ENCODE results near the gene GPI.

GPI gene

GRCh38 chr19:34350161-34350561 lies 14.8 kb upstream of the GPI start:
- Mint-ChIP-seq H3K27me3 (no peaks in the 10 kb centered on the region), H3K4me3 (peak overlapping the region; percentile 52 to 59), H3K27ac (peak overlapping the region; percentile 88 to 91), H3K36me3 (ENCODE audit: insufficient read depth) (peaks cover 20% of the 10 kb centered on the region), H3K4me1 (ENCODE audit: low read depth in 2 of 2) (peaks cover 23 to 29% of the 10 kb centered on the region in 2 donors), H3K9me3 (no peaks in the 10 kb centered on the region)
- ATAC-seq (replicated peaks) (peak; percentile 93), DNase-seq (peak; percentile 64 to 72 (median 64))

DNA sequence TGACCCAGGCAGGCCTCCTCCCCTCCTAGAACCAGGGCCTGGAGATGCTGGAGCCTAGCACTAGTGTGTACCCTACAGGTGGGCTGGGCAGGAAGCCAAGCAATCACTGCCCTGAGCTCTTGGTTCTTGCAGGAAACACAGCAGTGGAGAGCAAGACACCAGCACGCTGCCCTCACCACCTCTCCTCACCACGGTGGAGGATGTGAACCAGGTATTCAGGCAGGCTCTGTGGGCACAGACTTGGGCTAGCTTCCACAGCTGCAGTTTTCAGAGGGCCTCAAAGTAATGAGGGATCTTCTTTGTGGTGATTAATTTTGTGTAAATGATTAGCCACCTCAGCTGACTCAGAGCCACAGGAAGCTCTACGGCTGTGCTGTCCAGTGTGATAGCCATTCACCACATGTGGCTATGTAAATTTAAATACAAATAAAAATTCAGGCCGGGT lies 13.6 kb upstream of the GPI start:
- H3K9me3 Mint-ChIP-seq = no peaks in the 10 kb centered on the region
- H3K27ac Mint-ChIP-seq = peak overlapping the region; percentile 77 to 87
- no peaks in the 10 kb centered on the region for H3K27me3 Mint-ChIP-seq
- peak; percentile 32 for ATAC-seq (replicated peaks)
- DNase-seq = peak in 2 of 3 experiments; percentile 16 to 19
- H3K4me1 Mint-ChIP-seq (ENCODE audit: low read depth in 2 of 2) = peaks cover 19 to 25% of the 10 kb centered on the region in 2 donors
- peaks cover 23% of the 10 kb centered on the region for H3K36me3 Mint-ChIP-seq (ENCODE audit: insufficient read depth)
- H3K4me3 Mint-ChIP-seq = peak overlapping the region; percentile 59 to 64

GRCh38 chr19:34353546-34353945 lies 11.4 kb upstream of the GPI start:
- H3K4me1 Mint-ChIP-seq (ENCODE audit: low read depth in 2 of 2) = peaks cover 23 to 28% of the 10 kb centered on the region in 2 donors
- H3K27ac Mint-ChIP-seq = peak overlapping the region in 1 of 2 donors; percentile 28
- H3K27me3 Mint-ChIP-seq = no peaks in the 10 kb centered on the region
- H3K36me3 Mint-ChIP-seq (ENCODE audit: insufficient read depth) = peaks cover 28% of the 10 kb centered on the region
- no peaks in the 10 kb centered on the region for H3K9me3 Mint-ChIP-seq
- no peak overlapping the region for H3K4me3 Mint-ChIP-seq
- no peak for DNase-seq
- ATAC-seq (replicated peaks) = no peak

DNA sequence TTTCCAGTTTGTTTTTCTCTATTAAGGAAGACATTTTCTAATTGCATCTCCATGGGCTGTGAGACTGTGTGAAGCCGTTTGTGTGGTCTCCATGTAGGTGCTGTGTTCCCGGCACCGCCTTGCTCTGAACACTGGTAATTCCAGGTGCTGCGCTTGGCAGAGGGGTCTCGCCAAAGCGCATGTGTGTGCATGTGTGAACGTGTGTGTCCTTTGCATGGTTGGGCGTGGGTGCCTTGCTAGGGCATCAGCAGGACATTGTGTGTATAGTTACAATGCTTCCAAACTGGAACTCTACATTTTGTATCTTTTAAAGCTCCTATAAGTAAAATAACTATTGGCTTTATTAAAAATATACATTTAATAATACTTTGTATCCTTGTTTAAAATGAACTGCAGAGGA lies 9.8 kb upstream of the GPI start:
- no peaks in the 10 kb centered on the region for H3K9me3 Mint-ChIP-seq

DNA sequence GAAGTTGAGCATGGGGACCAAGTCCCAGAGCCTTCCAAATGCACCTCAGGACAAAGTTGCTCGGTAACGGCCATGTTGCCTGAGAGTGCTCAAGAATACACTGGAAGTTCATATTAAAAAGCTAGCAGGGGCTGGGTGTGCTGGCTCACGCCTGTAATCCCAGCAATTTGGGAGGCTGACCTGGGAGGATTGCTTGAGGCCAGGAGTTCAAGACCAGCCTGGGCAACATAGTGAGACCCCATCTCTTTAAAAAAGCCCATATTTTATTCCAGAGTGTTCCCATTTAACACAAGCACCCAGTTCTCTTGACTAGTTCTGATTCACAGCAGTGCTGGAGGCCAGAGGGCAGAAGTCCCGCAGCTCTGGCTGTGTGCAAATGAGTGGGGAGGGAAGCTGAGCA lies 8.1 kb upstream of the GPI start:
- no peaks in the 10 kb centered on the region for H3K9me3 Mint-ChIP-seq
- DNase-seq (no peak), ATAC-seq (replicated peaks) (no peak)
- peaks cover 18 to 20% of the 10 kb centered on the region in 2 donors for H3K4me1 Mint-ChIP-seq (ENCODE audit: low read depth in 2 of 2)
- H3K27me3 Mint-ChIP-seq = no peaks in the 10 kb centered on the region
- H3K27ac Mint-ChIP-seq = no peak overlapping the region
- H3K36me3 Mint-ChIP-seq (ENCODE audit: insufficient read depth) = peaks cover 28% of the 10 kb centered on the region
- no peak overlapping the region for H3K4me3 Mint-ChIP-seq

More for the DNA sequence above, 9.8 kb upstream of the GPI start:
- DNase-seq (no peak), ATAC-seq (replicated peaks) (no peak)
- Mint-ChIP-seq H3K4me3 (no peak overlapping the region), H3K27ac (no peak overlapping the region), H3K27me3 (no peaks in the 10 kb centered on the region), H3K36me3 (ENCODE audit: insufficient read depth) (peaks cover 35% of the 10 kb centered on the region), H3K4me1 (ENCODE audit: low read depth in 2 of 2) (peaks cover 27 to 32% of the 10 kb centered on the region in 2 donors)

- Mint-ChIP-seq H3K27me3 (no peaks in the 10 kb centered on the region), H3K4me1 (ENCODE audit: low read depth in 2 of 2) (peaks cover 18 to 20% of the 10 kb centered on the region in 2 donors), H3K36me3 (ENCODE audit: insufficient read depth) (peaks cover 26% of the 10 kb centered on the region), H3K27ac (peak overlapping the region in 1 of 2 donors; percentile 66), H3K4me3 (peak overlapping the region; percentile 6 to 41), H3K9me3 (no peaks in the 10 kb centered on the region)
- no peak for ATAC-seq (replicated peaks)
- DNase-seq = no peak
Measured at GRCh38 chr19:34357431-34357830, 7.6 kb upstream of the GPI start.

DNA sequence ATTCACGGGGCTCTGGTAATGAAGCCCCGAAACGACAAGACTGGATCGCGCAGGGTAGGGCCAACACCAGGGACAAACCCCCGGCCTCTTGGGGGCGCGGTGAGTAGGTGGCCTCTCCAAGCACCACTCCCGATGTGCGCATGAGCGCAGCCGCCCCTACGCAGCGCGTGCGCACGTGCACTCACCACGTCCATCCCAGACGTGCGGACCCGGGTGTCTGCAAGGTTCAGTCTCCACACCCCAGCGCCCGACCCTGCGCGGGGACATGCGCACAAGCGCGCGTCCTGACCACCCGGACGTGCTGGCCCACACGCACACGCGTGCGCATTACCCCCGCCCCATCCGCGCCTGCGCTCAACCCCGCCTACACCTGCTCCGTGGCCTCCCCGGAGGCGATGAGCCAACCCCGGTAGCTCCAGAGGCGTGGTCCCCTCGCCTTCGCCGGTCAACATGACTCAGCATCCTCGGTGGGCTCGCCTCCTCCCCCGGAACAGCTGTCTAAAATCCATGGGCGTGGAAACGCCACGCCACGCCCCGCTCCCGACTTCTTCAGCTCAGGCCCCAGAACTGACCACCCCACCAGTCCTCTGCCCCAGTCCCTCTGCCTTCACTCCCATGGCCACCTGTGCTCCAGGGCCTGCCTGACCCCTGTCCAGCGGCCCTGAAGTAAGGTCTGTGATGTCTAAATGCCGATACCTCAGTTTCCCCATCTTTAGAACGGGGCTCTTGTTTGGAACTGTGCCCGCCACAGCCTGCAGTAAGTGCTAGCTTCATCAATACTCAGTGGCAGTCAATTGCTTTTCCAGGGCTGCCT lies 5.6 kb upstream of the GPI start:
- DNase-seq (peak; percentile 85 to 91 (median 90)), ATAC-seq (replicated peaks) (peak; percentile 88)
- H3K9me3 Mint-ChIP-seq = no peaks in the 10 kb centered on the region
- H3K4me1 Mint-ChIP-seq (ENCODE audit: low read depth in 2 of 2) = peaks cover 18 to 21% of the 10 kb centered on the region in 2 donors
- peaks cover 23% of the 10 kb centered on the region for H3K36me3 Mint-ChIP-seq (ENCODE audit: insufficient read depth)
- peak overlapping the region; percentile 81 to 87 for H3K27ac Mint-ChIP-seq
- H3K4me3 Mint-ChIP-seq = peak overlapping the region; percentile 79 to 86
- H3K27me3 Mint-ChIP-seq = no peaks in the 10 kb centered on the region

DNA sequence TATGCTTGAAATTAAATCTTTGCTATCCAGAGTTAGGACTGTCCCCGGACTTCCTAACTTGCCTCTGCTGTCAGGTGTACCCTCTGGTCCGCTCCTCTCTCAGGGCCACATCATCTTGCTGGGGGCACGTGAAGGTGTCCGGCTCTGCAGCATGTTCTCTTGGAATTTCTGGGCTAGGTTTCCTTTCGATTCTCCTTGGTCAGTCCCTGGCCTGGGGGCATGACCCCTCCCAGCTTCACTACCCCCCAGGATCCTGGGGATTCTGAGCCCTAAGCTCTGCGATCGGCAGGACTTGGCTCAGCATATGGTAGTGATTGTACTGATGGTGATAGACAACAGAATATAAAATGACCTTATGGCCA lies 5.1 kb upstream of the GPI start:
- Mint-ChIP-seq H3K4me3 (peak overlapping the region; percentile 79 to 86), H3K9me3 (no peaks in the 10 kb centered on the region), H3K4me1 (ENCODE audit: low read depth in 2 of 2) (peaks cover 23 to 25% of the 10 kb centered on the region in 2 donors), H3K36me3 (ENCODE audit: insufficient read depth) (peaks cover 21% of the 10 kb centered on the region), H3K27ac (peak overlapping the region; percentile 81 to 87), H3K27me3 (no peaks in the 10 kb centered on the region)
- no peak for DNase-seq
- ATAC-seq (replicated peaks) = no peak

DNA sequence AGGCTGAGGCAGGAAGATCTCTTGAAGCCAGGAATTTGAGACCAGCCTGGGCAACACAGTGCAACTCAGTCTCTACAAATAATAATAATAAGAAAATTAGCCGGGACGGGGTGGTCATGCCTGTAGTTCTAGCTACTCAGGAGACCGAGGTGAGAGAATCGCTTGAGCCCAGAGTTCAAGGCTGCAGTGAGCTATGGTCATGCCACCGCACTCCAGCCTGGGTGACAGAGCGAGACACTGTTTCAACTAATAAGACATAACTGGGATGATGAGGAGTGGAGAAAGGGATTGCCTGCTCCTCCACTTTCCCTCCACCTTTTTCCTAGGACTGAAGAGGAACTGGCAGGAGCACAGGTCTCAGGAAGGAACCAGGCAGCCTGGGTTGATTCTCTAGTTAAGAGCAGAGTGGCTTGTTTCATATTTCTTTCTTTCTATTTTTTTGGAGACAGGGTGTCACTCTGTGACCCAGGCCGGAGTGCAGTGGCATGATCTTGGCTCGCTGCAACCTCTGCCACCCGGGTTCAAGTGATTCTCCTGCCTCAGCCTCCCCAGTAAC lies 4.6 kb upstream of the GPI start:
- H3K27me3 Mint-ChIP-seq = no peaks in the 10 kb centered on the region
- no peak for DNase-seq
- peaks cover 23 to 26% of the 10 kb centered on the region in 2 donors for H3K4me1 Mint-ChIP-seq (ENCODE audit: low read depth in 2 of 2)
- H3K9me3 Mint-ChIP-seq = no peaks in the 10 kb centered on the region
- peaks cover 17% of the 10 kb centered on the region for H3K36me3 Mint-ChIP-seq (ENCODE audit: insufficient read depth)
- peak overlapping the region; percentile 81 to 87 for H3K27ac Mint-ChIP-seq
- H3K4me3 Mint-ChIP-seq = peak overlapping the region; percentile 79 to 86
- ATAC-seq (replicated peaks) = no peak

GRCh38 chr19:34362679-34363069 lies 2.3 kb upstream of the GPI start:
- H3K36me3 Mint-ChIP-seq (ENCODE audit: insufficient read depth) = peaks cover 19% of the 10 kb centered on the region
- H3K4me1 Mint-ChIP-seq (ENCODE audit: low read depth in 2 of 2) = peaks cover 42 to 48% of the 10 kb centered on the region in 2 donors
- H3K27ac Mint-ChIP-seq = no peak overlapping the region
- ATAC-seq (replicated peaks) = no peak
- no peak overlapping the region for H3K4me3 Mint-ChIP-seq
- DNase-seq = no peak
- no peaks in the 10 kb centered on the region for H3K9me3 Mint-ChIP-seq
- H3K27me3 Mint-ChIP-seq = no peaks in the 10 kb centered on the region

GRCh38 chr19:34363094-34363493 lies 1.9 kb upstream of the GPI start:
- DNase-seq = no peak
- Mint-ChIP-seq H3K9me3 (no peaks in the 10 kb centered on the region), H3K36me3 (ENCODE audit: insufficient read depth) (peaks cover 23% of the 10 kb centered on the region), H3K27ac (no peak overlapping the region), H3K4me3 (peak overlapping the region in 1 of 2 donors; percentile 25), H3K4me1 (ENCODE audit: low read depth in 2 of 2) (peaks cover 44 to 49% of the 10 kb centered on the region in 2 donors), H3K27me3 (no peaks in the 10 kb centered on the region)
- ATAC-seq (replicated peaks) = no peak

DNA sequence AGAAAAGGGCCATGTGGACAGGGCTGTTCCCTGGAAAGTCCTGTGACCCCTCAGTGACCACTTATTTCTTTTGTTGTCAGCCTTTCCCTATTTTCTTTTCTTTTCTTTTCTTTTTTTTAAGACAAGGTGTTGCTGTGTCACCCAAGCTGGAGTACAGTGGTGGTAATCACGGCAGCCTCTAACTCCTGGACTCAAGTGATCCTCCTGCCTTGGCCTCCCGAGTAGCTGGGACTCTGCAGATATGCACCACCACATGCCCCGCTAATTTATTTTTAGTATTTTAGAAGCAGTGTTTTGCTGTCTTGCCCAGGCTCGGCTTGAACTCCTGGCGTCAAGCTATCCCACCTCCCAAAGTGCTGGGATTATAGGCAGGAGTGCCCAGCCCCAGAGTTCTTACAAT lies 1.1 kb upstream of the GPI start:
- no peaks in the 10 kb centered on the region for H3K27me3 Mint-ChIP-seq
- DNase-seq (no peak), ATAC-seq (replicated peaks) (no peak)
- peaks cover 26% of the 10 kb centered on the region for H3K36me3 Mint-ChIP-seq (ENCODE audit: insufficient read depth)
- H3K4me1 Mint-ChIP-seq (ENCODE audit: low read depth in 2 of 2) = peaks cover 40 to 44% of the 10 kb centered on the region in 2 donors
- H3K9me3 Mint-ChIP-seq = no peaks in the 10 kb centered on the region
- H3K27ac Mint-ChIP-seq = no peak overlapping the region
- H3K4me3 Mint-ChIP-seq = peak overlapping the region; percentile 98 to 99

DNA sequence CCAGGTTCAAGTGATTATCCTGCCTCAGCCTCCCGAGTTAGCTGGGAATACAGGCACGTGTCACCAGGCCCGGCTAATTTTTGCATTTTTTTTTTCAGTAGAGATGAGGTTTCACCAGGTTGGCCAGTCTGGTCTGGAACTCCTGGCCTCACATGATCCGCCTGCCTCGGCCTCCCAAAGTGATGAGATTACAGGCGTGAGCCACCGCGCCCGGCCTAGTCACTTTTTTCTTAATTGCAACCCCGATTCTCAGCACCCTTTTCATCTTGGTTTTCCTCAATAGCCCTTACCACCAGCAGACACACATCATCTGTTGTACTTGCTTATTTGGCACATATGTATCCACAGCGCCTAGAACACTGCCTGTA lies 550 bp upstream of the GPI start:
- Mint-ChIP-seq H3K27ac (peak overlapping the region; percentile 71 to 94), H3K4me1 (ENCODE audit: low read depth in 2 of 2) (peaks cover 37 to 38% of the 10 kb centered on the region in 2 donors), H3K27me3 (no peaks in the 10 kb centered on the region), H3K9me3 (no peaks in the 10 kb centered on the region), H3K36me3 (ENCODE audit: insufficient read depth) (peaks cover 25% of the 10 kb centered on the region), H3K4me3 (peak overlapping the region; percentile 98 to 99)
- DNase-seq (no peak), ATAC-seq (replicated peaks) (no peak)
